A673 (cell line): ENCODE measurements around the gene ATP1A2.

ENCODE experiments used
- EZH2 ChIP-seq: fragments of 200-600 bp; sonication (generic); IDR thresholded peaks from 2 replicates; pipeline ENCODE4 v1.6.1; 2017; ENCODE audit warnings: borderline replicate concordance, low read depth, mild to moderate bottlenecking, mixed read lengths, antibody characterized with exemption, low read length; ENCODE audit not compliant: poor library complexity, severe bottlenecking
- TF ChIP-seq, protein P1 (sequence below): fragments of 300-800, 200-600 bp; sonication (generic); conservative IDR thresholded peaks from 2 replicates; pipeline ENCODE4 v1.5.1; 2017; ENCODE audit warnings: low read depth, mild to moderate bottlenecking, antibody characterized with exemption, low read length, moderate library complexity, mixed read lengths

GRCh38 chr1:160107512-160107911 lies 8.0 kb upstream of the ATP1A2 start:
- TF ChIP-seq, protein P1, sequence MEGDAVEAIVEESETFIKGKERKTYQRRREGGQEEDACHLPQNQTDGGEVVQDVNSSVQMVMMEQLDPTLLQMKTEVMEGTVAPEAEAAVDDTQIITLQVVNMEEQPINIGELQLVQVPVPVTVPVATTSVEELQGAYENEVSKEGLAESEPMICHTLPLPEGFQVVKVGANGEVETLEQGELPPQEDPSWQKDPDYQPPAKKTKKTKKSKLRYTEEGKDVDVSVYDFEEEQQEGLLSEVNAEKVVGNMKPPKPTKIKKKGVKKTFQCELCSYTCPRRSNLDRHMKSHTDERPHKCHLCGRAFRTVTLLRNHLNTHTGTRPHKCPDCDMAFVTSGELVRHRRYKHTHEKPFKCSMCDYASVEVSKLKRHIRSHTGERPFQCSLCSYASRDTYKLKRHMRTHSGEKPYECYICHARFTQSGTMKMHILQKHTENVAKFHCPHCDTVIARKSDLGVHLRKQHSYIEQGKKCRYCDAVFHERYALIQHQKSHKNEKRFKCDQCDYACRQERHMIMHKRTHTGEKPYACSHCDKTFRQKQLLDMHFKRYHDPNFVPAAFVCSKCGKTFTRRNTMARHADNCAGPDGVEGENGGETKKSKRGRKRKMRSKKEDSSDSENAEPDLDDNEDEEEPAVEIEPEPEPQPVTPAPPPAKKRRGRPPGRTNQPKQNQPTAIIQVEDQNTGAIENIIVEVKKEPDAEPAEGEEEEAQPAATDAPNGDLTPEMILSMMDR, result no peak
- TF ChIP-seq EZH2, result no peak
